NCI-H748 treated with DMSO at 0.1 percent for 48 hours (cell line): ENCODE measurements around the gene SHISA6.

ENCODE experiments used
- DNase-seq: peaks from one replicate; lab custom pipeline; 2025; lab: John Stamatoyannopoulos, UW

SHISA6 gene

GRCh38 chr17:11539637-11540036 is 298.6 kb downstream of the SHISA6 start:
- DNase-seq: no peak

- DNase-seq: no peak
These were observed 304.0 kb downstream of the SHISA6 start for GRCh38 chr17:11545002-11545401.

GRCh38 chr17:11545696-11546095 is 304.7 kb downstream of the SHISA6 start:
- DNase-seq: no peak

GRCh38 chr17:11547853-11548252 is 306.8 kb downstream of the SHISA6 start:
- DNase-seq: no peak

DNA sequence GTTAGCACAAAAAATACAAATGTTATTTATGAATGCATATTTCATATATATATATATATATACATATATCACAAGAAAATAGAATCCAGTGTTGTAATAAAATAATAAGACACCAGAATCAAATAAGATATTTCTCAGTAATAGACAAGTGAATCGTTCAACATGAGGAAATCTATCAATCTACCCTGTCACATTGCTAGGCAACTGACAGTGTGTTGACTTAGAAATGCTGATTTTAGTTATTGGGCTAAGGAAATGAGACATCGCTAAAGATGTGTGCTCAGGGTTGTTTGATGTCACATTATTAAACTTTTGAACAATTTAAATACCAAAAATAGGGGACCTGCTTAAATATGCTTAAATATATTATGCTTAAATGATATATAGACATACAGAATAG is 307.4 kb downstream of the SHISA6 start:
- no peak for DNase-seq

GRCh38 chr17:11550431-11550830 is 309.4 kb downstream of the SHISA6 start:
- DNase-seq: no peak

DNA sequence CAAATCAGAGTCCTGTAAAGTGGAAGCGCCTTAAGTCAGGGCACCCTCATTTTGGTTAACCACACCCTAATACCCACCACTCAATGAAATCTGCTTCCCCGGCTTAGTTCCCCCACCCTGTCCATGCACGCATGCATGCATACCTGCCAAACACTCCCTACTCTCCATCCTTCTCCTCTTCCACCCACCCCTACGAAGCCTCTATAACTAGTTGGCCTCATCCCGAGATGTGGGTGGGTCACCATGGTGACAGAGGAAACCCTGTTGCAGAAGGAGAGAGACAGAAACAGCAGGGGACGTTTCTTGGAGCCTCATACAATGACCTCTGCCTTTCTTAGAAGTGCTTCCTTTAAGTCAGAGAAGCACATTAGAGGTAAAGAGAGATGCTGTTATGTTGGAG is 310.4 kb downstream of the SHISA6 start:
- no peak for DNase-seq

GRCh38 chr17:11553135-11553534 is 312.1 kb downstream of the SHISA6 start:
- DNase-seq: no peak

DNA sequence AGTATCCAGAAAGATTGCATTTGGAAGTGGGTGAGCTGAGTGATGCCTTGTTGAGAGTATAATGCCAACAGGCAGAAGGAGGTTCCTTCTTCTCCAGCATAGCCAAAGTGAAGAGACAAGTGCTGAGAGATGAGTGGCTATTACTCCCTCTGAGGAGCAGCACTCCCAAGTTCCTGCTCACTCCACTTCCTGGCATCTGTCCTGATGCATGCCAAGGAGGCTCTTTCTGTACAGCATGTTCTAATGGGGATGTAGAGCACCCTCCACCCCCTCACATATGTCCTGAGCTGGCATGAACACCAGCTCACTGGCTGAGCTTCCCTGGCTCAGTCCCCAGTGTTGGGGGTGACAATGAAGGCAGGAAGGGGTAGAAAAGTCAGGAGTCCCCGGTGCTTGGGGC is 313.0 kb downstream of the SHISA6 start:
- DNase-seq: no peak

DNA sequence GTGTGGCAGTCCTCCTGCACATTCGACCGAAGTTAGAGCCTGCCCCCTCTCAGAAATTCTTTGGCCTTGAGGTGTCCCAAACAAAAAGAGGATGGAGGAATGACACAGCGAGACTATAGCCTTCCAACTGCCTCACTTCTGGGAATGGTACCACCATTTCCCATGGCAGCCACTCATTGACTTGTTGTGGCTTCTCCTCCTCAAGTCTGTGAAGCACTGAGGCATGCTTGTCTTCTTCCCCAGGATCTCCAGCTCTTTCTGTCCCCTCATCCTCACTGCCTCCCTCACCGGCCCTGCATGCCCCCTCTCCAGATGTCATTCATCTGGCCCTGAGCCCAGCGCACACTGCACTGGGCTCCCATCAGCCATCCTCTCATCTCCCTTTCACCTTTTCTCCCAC is 313.5 kb downstream of the SHISA6 start:
- DNase-seq: no peak

GRCh38 chr17:11555530-11555929 is 314.5 kb downstream of the SHISA6 start:
- no peak for DNase-seq

- DNase-seq: no peak
These were observed 316.9 kb downstream of the SHISA6 start for GRCh38 chr17:11557727-11558452.

DNA sequence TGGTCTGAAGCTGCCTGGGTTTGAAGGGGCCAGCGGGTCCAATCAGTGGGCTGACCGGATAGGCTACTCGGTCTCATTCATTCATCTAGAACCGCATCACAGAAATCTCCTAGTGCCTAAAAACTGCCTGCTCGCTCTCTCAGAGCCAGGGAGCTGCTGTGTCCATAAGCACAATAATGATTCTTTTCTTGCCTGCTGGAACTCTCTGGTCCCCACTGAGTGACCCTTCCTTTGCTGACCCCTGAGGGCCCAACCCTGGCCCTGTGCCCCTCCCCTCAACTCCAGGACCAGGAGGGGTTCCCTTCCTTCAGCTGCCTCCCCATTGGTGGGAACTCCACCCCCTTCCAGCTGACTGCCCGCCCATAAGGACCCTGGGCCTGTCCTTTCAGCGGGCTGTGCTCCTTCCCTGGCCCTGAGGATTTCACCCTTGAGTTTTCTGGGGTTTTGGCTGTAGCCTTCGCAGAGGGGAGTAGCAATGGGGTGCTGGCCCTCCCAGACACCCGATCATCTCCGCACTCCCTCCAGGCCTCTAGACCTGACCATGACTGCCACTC is 317.7 kb downstream of the SHISA6 start:
- DNase-seq: no peak

GRCh38 chr17:11559601-11560000 is 318.6 kb downstream of the SHISA6 start:
- DNase-seq: no peak

- no peak for DNase-seq
These were observed 320.3 kb downstream of the SHISA6 start for GRCh38 chr17:11561281-11561680.

- DNase-seq: no peak
These were observed 320.7 kb downstream of the SHISA6 start for GRCh38 chr17:11561702-11562101.

DNA sequence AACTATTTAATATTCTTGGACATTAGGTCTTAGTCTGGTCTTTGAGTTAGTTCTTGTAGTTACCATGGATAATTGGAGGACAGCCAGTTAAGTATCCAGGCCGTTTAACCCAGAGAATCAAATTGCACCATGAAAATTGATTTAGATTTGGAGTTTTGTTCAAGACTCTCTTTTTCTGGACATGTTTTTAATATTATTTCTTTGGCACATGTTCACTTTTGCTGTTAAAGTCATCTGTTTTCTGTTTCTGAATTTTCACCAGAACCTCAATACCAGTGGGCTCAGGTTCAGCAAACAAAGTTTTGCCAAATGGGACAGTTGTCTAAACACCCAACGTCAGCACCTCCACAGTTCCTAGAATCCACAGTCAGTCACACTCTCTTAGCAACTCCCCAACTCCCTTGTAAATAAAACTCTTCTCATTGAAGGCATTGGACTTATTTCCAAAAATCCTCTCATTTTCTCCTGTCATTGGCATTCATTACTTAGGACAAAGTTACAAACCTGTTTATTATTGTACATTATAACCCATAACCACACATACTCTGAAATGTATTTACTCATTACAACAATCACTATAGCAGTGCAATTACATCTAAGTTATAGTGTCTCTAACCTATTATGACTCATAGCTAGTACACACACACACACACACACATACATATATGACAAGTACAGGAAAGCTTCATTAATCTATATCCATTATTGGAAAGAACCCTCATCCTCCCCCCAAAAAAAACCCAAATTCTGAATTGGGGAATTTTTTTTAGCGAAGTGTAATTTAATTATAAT is 323.8 kb downstream of the SHISA6 start:
- DNase-seq: no peak

GRCh38 chr17:11565591-11565990 is 324.6 kb downstream of the SHISA6 start:
- no peak for DNase-seq

GRCh38 chr17:11578998-11579397 is 338.0 kb downstream of the SHISA6 start:
- DNase-seq: no peak

DNA sequence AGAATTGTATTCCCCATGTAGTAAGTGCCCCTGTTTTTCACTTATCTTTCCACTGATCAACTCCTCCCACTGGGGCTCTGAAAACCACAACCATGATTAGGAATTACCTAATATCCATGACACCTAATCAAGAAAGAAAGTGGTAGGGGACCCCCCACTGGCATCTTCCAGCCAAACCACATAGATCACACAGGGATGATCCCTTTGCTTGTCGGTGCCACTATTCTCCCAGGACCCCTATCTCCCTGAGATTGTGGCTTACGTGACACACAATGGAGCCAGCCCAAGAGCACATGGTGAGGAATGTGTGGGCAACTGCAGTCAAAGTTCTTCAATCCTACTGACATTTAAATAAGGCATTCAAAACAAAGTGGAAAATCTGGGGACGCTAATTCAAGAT is 339.7 kb downstream of the SHISA6 start:
- DNase-seq: no peak

- DNase-seq: no peak
These were observed 341.2 kb downstream of the SHISA6 start for GRCh38 chr17:11582217-11582616.

DNA sequence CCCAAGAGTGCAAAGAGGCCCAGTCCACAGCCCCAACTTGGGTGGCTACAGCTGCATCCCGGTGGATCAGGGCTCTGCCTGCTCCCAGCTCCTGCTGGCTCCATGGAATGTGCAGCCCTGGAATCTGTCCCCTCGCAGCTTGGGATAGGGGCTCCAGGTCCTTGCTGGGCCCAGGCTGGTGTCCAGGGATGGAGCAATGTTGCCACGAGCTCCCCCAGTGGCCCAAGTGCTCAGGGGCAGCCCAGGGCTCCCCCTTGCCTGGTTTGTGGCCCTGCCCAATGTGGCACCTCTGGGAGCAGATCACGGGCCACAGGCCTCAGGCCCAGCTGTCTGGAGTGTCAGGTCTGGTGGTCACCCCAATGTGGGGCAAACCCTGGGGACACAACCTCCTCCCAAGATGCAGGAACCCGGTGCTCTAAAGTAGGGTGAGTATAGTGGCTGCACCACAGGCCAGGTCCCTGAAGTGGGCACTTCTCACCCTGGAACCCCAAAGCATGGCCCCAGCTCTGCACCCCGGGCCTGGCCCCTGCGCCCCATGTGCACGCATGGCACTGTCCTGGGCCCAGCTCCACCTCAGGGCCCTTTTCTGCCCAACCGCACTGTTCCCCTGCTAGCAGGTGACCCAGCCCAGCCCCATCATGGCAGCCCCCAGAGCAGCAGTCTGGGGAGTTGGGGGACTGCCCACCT is 342.4 kb downstream of the SHISA6 start:
- no peak for DNase-seq

DNA sequence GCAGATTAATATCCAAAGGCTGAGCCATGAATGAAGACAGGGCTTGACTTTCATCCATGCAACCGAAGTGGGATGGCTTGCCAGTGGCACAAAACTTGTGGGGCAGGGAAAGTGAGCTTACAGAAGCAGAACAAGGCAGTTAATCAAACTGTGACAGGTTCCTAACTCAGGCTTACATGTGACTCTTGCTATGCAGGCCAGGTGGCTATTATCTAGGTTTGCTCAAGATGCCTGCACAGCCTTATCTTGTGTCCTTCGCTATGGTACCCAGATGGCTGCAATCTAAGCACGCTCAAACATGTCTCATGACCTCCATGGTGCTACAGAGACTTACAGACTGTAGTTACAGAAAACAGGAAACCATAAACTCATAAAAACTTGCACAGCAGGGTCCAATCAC is 348.7 kb downstream of the SHISA6 start:
- DNase-seq: no peak
